HepG2 (cell line): Measurements from ENCODE around the gene RBM8A. TPM values are rescaled to one million over a fixed set of nuclear protein-coding genes. Genes with fewer than 3 reads are reported as not detected.

Experiments used
- ATF7-NPFF ChIP-seq: sonication (generic); formaldehyde crosslinking; IDR thresholded peaks from 2 replicates; pipeline ENCODE4 v1.8.1; 2023; ENCODE audit warnings: mild to moderate bottlenecking, low read depth, missing genetic modification reagents, moderate library complexity
- CENPBD1 ChIP-seq: sonication (generic); formaldehyde crosslinking; IDR thresholded peaks from 2 replicates; pipeline ENCODE4 v1.8.0; 2022; ENCODE audit warnings: missing genetic modification reagents, low read depth, mild to moderate bottlenecking, borderline replicate concordance
- CHD2 ChIP-seq: IDR thresholded peaks from 2 replicates; pipeline ENCODE4 v1.6.1; 2011; ENCODE audit warnings: low read depth, low read length, improper control_type of control experiment
- HDAC1 ChIP-seq: sonication (generic); formaldehyde crosslinking; IDR thresholded peaks from 2 replicates; pipeline ENCODE4 v1.5.1; 2020; ENCODE audit warnings: mild to moderate bottlenecking, missing genetic modification reagents
- KAT8 ChIP-seq: IDR thresholded peaks from 2 replicates; pipeline ENCODE4 v1.6.1; 2016; ENCODE audit warnings: missing genetic modification reagents, missing compliant biosample characterization
- MXI1 ChIP-seq: IDR thresholded peaks from 3 replicates; pipeline ENCODE4 v1.6.1; 2012; ENCODE audit warnings: low read depth, low read length, inconsistent platforms, borderline replicate concordance
- NRL ChIP-seq: sonication (generic); formaldehyde crosslinking; IDR thresholded peaks from 2 replicates; pipeline ENCODE4 v1.5.0; 2020; ENCODE audit warnings: missing genetic modification reagents, mild to moderate bottlenecking, moderate library complexity, borderline replicate concordance
- PCBP1 ChIP-seq: fragments of 200-400 bp; formaldehyde crosslinking; IDR thresholded peaks from 2 replicates; pipeline ENCODE4 v1.6.1; 2017; ENCODE audit warnings: mild to moderate bottlenecking, low read depth, low read length, borderline replicate concordance
- PITX1 ChIP-seq: sonication (generic); formaldehyde crosslinking; IDR thresholded peaks from 2 replicates; pipeline ENCODE4 v1.5.1; 2020; ENCODE audit warnings: mild to moderate bottlenecking, missing genetic modification reagents
- PRDM10 ChIP-seq: sonication (generic); formaldehyde crosslinking; IDR thresholded peaks from 2 replicates; pipeline ENCODE4 v1.4.0; 2020; ENCODE audit warnings: low read depth, missing genetic modification reagents
- TEAD3 ChIP-seq: optimal IDR thresholded peaks from 2 replicates; pipeline ENCODE3; 2016; ENCODE audit warnings: borderline replicate concordance
- ZBTB7B ChIP-seq: sonication (generic); formaldehyde crosslinking; IDR thresholded peaks from 2 replicates; pipeline ENCODE4 v1.4.0; 2020; ENCODE audit warnings: missing genetic modification reagents
- ZHX1 ChIP-seq: sonication (generic); formaldehyde crosslinking; IDR thresholded peaks from 2 replicates; pipeline ENCODE4 v1.8.1; 2022; ENCODE audit warnings: low read depth, mild to moderate bottlenecking, missing genetic modification reagents
- ZNF10 ChIP-seq: sonication (generic); formaldehyde crosslinking; IDR thresholded peaks from 2 replicates; pipeline ENCODE4 v1.4.0; 2020; ENCODE audit warnings: mild to moderate bottlenecking, low read depth, missing genetic modification reagents, borderline replicate concordance
- ZNF609 ChIP-seq: sonication (generic); formaldehyde crosslinking; IDR thresholded peaks from 2 replicates; pipeline ENCODE4 v1.4.0; 2020; ENCODE audit warnings: mild to moderate bottlenecking, missing genetic modification reagents, borderline replicate concordance
- ZSCAN30 ChIP-seq: sonication (generic); formaldehyde crosslinking; IDR thresholded peaks from 2 replicates; pipeline ENCODE4 v1.5.0; 2020; ENCODE audit warnings: mild to moderate bottlenecking, missing genetic modification reagents
- polyA plus RNA-seq, 8 experiments: library from polyadenylated mRNA; depleted of rRNA in 3 of 8; stranded (reverse) in 7 of 8; unstranded in 1 of 8; fragments of >200 nt; fragmentation: Illumina TruSeq in 4 of 8; extraction: Trizol in 4 of 8; gene quantifications; 2 replicates each; pipeline versions ENCODE4 v1.2.1 to v1.2.3, GENCODE V29; 2011 to 2016; ENCODE audit warnings: low read depth in 4 of 8, missing spikeins in 1 of 8, mixed read lengths in 1 of 8; ENCODE audit not compliant: insufficient read depth in 1 of 8
- total RNA-seq, 5 experiments: library from RNA; depleted of rRNA; stranded (reverse); fragments of >200 nt; fragmentation: Illumina TruSeq; extraction: Trizol; gene quantifications; 2 replicates each; pipeline ENCODE4 v1.2.3, GENCODE V29; 2016; ENCODE audit warnings: low read depth in 1 of 5

Gene RBM8A
- total and polyA plus RNA-seq, 2 of the 13 experiments (the other 11 are each of a cell fraction or from before 2014, with no cell fraction given) = 106 to 162 TPM

GRCh38 chr1:145927063-145927886 is at the start of gene RBM8A (continued):
- TF ChIP-seq TEAD3 (CRISPR knock-in tag) (peak; percentile 38), ZSCAN30 (CRISPR knock-in tag) (no peak), PRDM10 (no peak), ATF7-NPFF (CRISPR knock-in tag) (no peak), PCBP1 (no peak), ZHX1 (peak; percentile 70; the same call in 1 of the 2 replicates), KAT8 (CRISPR knock-in tag) (peak; percentile 98), ZNF609 (0 out of 2 replicates have a peak, but pooled peaks have one; percentile 31), ZNF10 (no peak), PITX1 (CRISPR knock-in tag) (peak; percentile 98), HDAC1 (CRISPR knock-in tag) (peak; percentile 95), CHD2 (peak; percentile 70), NRL (CRISPR knock-in tag) (peak; percentile 49; the same call in 1 of the 2 replicates), MXI1 (peak; percentile 57; the same call in 1 of the 3 replicates), CENPBD1 (CRISPR knock-in tag) (no peak), ZBTB7B (CRISPR knock-in tag) (no peak)
